GM12872 (cell line): ENCODE measurements around the gene TRIM33.

Experiments
- TF ChIP-seq, protein P1 (sequence below): IDR thresholded peaks from 3 replicates; pipeline ENCODE4 v1.5.1; 2011; ENCODE audit warnings: low read depth, mild to moderate bottlenecking, low read length, moderate library complexity; ENCODE audit not compliant: insufficient read depth

TRIM33 gene

DNA sequence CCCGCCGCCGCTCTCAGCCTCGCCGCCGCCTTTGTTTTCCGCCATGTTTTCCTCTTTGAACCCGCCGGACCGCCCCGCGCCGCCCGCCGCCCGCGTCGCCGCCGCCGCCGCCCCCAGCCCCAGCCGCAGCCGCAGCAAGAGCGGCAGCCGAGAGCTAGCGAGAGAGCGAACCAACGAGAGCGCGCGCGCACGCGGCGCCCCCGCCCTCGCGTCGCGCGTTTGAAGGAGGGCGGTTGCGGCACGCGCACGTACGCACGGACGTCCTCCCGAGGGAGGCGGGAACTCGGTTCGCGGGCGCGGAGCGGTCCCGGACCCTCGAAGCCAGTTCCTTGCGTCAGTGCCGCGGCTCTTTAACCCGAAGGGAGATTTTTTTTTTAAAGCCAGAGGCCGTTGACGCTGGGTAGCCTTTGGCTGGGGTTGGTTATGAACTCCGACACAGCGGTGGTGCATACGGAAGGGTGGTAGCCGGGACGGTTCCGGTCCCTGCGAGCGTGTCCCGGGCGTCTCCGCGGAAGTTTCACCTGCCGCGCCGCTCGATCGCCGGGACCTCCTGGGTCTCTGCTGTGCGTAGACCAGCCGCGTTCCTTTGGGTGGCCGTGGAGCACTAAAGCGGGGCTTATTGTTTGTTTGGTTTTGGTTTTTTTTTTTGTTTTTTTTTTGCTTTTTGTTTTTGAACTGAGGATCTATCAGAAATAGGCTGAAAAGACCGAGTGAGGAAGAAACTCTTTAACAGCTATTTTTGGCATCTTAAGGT, at the start of gene TRIM33:
Gene TRIM33, minus strand, starts transcription at position 172 of the 754 bp plus-strand sequence. Its CDS starts 127 bp downstream, at position 45.
- TF ChIP-seq, protein P1, sequence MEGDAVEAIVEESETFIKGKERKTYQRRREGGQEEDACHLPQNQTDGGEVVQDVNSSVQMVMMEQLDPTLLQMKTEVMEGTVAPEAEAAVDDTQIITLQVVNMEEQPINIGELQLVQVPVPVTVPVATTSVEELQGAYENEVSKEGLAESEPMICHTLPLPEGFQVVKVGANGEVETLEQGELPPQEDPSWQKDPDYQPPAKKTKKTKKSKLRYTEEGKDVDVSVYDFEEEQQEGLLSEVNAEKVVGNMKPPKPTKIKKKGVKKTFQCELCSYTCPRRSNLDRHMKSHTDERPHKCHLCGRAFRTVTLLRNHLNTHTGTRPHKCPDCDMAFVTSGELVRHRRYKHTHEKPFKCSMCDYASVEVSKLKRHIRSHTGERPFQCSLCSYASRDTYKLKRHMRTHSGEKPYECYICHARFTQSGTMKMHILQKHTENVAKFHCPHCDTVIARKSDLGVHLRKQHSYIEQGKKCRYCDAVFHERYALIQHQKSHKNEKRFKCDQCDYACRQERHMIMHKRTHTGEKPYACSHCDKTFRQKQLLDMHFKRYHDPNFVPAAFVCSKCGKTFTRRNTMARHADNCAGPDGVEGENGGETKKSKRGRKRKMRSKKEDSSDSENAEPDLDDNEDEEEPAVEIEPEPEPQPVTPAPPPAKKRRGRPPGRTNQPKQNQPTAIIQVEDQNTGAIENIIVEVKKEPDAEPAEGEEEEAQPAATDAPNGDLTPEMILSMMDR = no peak

DNA sequence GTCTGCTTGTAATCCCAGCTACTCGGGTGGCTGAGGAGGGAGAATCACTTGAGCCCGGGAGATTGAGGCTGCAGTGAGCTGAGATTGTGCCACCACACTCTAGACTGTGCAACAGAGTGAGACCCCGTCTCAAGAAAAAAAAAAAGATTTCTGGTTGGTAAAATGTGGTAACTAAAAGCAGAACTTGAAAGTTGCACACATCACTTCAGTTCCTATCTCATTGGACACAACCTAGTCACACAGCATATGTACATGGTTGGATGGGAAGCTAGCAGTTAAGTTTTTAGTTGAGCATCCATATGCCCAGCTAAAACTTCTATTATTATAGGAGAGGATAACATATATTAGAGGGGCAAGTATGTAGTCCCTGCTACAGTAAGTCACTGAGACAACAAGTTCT, 48.4 kb upstream of the TRIM33 start:
- TF ChIP-seq, protein P1 = no peak

DNA sequence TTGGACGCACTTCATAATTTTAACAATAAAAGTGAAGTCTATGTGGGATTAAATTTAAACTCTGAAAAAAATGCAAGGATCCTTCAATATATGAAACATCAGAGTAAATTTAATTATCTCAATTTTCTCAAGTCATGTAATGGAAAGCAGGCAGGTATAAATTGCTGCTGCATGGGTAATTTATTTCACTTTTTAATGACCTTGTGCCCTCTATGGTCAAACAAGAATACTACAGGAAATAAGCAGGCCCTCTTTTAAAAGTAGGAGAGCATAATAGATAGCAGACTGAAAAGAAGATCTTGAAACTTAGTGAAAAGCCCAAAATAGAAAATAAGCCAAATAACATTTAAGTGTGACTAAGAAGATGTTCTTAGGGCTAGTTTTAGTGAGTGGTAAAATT, 47.5 kb upstream of the TRIM33 start:
- TF ChIP-seq, protein P1 = peak; percentile 40; the same call in 1 of the 3 replicates

DNA sequence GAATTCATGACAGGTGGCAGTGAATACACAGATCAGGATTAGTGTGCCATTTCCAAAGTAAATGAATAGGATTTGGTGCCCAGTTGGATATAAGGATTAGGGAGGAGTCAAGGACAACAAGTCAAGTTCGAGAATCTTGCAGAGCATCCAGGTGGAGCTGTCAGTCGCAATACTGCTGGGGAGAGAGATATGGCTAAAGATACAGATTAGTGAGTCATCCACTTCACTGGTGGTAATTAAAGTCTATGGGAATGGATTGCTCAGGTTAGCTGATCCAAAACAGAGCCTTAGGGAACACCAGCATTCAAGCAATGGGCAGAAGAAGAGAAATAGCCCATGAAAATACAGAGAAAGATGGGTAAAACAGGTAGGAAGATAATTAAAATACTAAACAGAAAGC, 43.6 kb upstream of the TRIM33 start:
- TF ChIP-seq, protein P1 = no peak

DNA sequence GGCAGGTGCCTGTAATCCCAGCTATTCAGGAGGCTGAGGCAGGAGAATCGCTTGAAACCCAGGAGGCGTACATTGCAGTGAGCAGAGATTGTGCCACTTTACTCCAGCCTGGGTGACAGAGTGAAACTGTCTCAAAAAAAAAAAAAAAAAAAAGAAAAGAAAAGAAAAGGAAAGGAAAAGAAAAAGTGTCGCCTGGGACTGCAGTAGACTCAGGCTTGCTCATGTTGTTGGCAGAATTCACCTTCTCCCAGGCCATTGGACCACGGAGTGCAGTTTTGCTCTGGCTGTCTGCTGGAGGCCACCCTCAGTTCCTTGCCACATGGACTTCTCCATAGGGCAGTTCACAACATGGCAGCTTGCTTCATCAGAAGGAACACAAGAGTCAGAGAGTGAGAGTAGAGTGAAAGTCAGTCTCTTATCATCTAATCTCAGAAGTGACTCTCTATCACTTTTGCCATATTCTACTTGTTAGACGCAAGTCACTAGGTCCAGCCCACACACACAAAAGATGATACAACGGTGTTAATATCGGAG, 41.2 kb upstream of the TRIM33 start:
- TF ChIP-seq, protein P1 = no peak

DNA sequence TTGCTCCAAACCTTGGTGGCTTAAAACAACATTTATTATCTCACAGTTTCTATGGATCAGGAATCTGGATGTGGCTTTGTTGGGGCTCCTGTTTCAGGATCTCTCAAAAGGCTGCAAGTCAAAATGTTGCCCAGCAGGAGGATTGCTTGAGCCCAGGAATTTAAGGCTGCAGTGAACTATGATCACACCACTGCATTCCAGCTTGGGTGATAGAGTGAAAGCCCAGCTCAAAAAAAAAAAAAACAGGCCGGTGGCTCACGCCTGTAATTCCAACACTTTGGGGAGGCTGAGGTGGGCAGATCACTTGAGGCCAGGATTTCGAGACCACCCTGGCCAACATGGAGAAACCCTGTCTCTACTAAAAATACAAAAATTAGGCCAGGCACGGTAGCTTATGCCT, 40.4 kb upstream of the TRIM33 start:
- TF ChIP-seq, protein P1 = no peak

DNA sequence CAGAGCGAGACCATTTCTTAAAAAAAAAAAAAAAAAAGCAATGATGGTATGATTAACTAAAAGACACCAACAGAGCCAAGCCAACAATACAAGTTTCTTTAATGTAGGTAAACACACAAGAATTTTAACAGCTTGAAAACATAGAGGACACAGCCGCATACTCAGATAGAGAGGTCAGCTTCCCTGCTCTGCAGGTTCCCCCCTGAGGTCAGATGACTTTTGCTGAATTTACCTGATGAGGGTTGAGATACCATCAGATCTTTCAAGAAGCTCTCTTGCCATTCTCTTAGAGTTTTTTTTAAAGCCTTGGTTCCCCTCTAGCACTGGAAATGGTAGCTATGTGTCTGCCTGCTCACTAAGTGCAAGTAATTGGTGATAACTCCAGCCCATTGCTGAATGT, 39.3 kb upstream of the TRIM33 start:
- TF ChIP-seq, protein P1 = no peak
